KOPT-K1 (cell line): ENCODE measurements around the gene CDKL5.

ENCODE experiments used
- H3K27ac ChIP-seq: fragments of 200-600 bp; sonication (generic); 2 replicates; pipeline ENCODE4 v1.5.1; 2016; ENCODE audit warnings: antibody characterized with exemption, mild to moderate bottlenecking, low read depth, low read length; ENCODE audit not compliant: poor library complexity, severe bottlenecking
- H3K36me3 ChIP-seq: fragments of 200-600 bp; sonication (generic); 2 replicates; pipeline ENCODE4 v1.5.1; 2017; ENCODE audit warnings: antibody characterized with exemption, mild to moderate bottlenecking, low read length, moderate library complexity; ENCODE audit not compliant: insufficient read depth
- H3K9me3 ChIP-seq: fragments of 200-600 bp; sonication (generic); 2 replicates; pipeline ENCODE4 v1.5.1; 2017; ENCODE audit warnings: antibody characterized with exemption, low read length, mild to moderate bottlenecking; ENCODE audit not compliant: insufficient read depth, poor library complexity, severe bottlenecking

The CDKL5 gene

GRCh38 chrX:18672008-18672407 lies 246.6 kb downstream of the CDKL5 start, which contains the start of gene RS1:
Gene RS1 (minus strand): TSS chrX:18672108. CDS start chrX:18672068, 40 bp downstream.
- no peaks in the 10 kb centered on the region for H3K9me3 ChIP-seq
- H3K27ac ChIP-seq, result no peak within 1 kb of the TSS
- H3K36me3 ChIP-seq, result no peaks in the 10 kb centered on the region

- Histone ChIP-seq H3K27ac (peak overlapping the region; percentile 33), H3K9me3 (no peaks in the 10 kb centered on the region)
Observed at GRCh38 chrX:18674417-18674787, 249.0 kb downstream of the CDKL5 start.

GRCh38 chrX:18674788-18675735 lies 249.7 kb downstream of the CDKL5 start:
- Histone ChIP-seq H3K27ac (peak overlapping the region; percentile 79), H3K36me3 (no peaks in the 10 kb centered on the region), H3K9me3 (no peaks in the 10 kb centered on the region)

More at GRCh38 chrX:18674417-18674787, 249.0 kb downstream of the CDKL5 start:
- no peaks in the 10 kb centered on the region for H3K36me3 ChIP-seq

- Histone ChIP-seq H3K9me3 (no peaks in the 10 kb centered on the region), H3K36me3 (no peaks in the 10 kb centered on the region), H3K27ac (no peak overlapping the region)
Observed at GRCh38 chrX:18676050-18676449, 250.6 kb downstream of the CDKL5 start.

GRCh38 chrX:18676470-18676869 lies 251.1 kb downstream of the CDKL5 start:
- H3K27ac ChIP-seq, result no peak overlapping the region

GRCh38 chrX:18677161-18677869 lies 251.9 kb downstream of the CDKL5 start:
- Histone ChIP-seq H3K9me3 (no peaks in the 10 kb centered on the region), H3K27ac (no peak overlapping the region), H3K36me3 (no peaks in the 10 kb centered on the region)

More at GRCh38 chrX:18676470-18676869, 251.1 kb downstream of the CDKL5 start:
- no peaks in the 10 kb centered on the region for H3K9me3 ChIP-seq
- no peaks in the 10 kb centered on the region for H3K36me3 ChIP-seq

GRCh38 chrX:18681996-18682395 lies 256.6 kb downstream of the CDKL5 start:
- Histone ChIP-seq H3K27ac (no peak overlapping the region), H3K9me3 (no peaks in the 10 kb centered on the region), H3K36me3 (no peaks in the 10 kb centered on the region)

- Histone ChIP-seq H3K9me3 (no peaks in the 10 kb centered on the region), H3K27ac (no peak overlapping the region), H3K36me3 (no peaks in the 10 kb centered on the region)
Observed at GRCh38 chrX:18682979-18683387, 257.6 kb downstream of the CDKL5 start.

- H3K36me3 ChIP-seq, result no peaks in the 10 kb centered on the region
- no peak overlapping the region for H3K27ac ChIP-seq
- no peaks in the 10 kb centered on the region for H3K9me3 ChIP-seq
Observed at GRCh38 chrX:18687856-18688495, 262.6 kb downstream of the CDKL5 start.

- no peaks in the 10 kb centered on the region for H3K9me3 ChIP-seq
- no peak overlapping the region for H3K27ac ChIP-seq
- no peaks in the 10 kb centered on the region for H3K36me3 ChIP-seq
Observed at GRCh38 chrX:18691431-18691830, 266.0 kb downstream of the CDKL5 start.

GRCh38 chrX:18692541-18692940 lies 267.1 kb downstream of the CDKL5 start:
- H3K27ac ChIP-seq, result no peak overlapping the region
- no peaks in the 10 kb centered on the region for H3K9me3 ChIP-seq
- no peaks in the 10 kb centered on the region for H3K36me3 ChIP-seq

- H3K9me3 ChIP-seq, result no peaks in the 10 kb centered on the region
- H3K36me3 ChIP-seq, result no peaks in the 10 kb centered on the region
- H3K27ac ChIP-seq, result no peak overlapping the region
Observed at GRCh38 chrX:18696653-18697052, 271.2 kb downstream of the CDKL5 start.

GRCh38 chrX:18698737-18699650 lies 273.6 kb downstream of the CDKL5 start:
- Histone ChIP-seq H3K27ac (no peak overlapping the region), H3K9me3 (no peaks in the 10 kb centered on the region), H3K36me3 (no peaks in the 10 kb centered on the region)

GRCh38 chrX:18701621-18702361 lies 276.4 kb downstream of the CDKL5 start:
- H3K36me3 ChIP-seq, result no peaks in the 10 kb centered on the region
- no peak overlapping the region for H3K27ac ChIP-seq
- no peaks in the 10 kb centered on the region for H3K9me3 ChIP-seq
